ENCODE data around the gene POLE.
A peak's percentile ranks its signal among the peaks of the same experiment; 100 is the strongest.
"Not testable (repeated sequence)": the region's sequence is repeated elsewhere in the genome, so short reads cannot be mapped to it uniquely, and the experiment has no call there.

The POLE gene

DNA sequence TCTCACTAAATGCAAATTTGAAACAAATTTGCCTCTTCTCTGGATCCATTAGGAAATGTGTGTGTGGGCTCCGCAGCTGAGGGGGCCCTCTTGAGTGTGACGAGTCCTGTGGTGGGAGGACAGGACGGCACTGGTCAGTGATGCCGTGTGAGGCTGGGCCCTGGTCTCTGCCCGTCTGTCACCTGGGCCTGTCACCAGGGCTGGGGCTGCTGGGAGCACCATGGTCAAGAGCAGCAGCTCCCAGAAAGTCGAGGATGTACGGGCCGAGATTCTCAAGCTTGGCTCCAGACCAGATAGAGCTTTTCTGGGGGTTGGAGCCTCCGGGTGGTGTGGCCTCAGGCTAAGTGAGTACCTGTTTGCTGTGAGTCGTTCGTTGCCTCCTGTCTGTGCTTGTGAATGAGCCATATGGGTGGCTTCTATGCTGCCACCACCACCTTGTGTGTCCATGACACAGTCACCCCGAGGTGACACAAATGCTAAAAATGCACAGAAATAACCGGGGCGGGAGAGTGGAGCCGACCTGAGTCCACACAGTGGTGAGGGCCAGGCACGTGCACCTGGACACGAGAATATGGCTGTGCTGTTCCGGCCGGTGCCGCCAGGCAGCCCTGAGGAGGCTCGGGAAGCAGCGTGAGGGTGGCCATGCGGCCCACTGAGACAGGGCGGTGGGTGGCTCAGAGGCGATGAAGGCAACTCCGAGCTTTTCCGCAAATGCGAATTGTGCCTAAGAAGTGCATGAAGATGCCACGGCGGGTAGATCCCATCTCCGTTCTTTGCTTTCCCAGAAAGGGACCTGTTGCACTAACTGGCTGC, 32.2 kb upstream of the POLE start:
- no peak for DNase-seq (ENCODE audit: low read depth in 2 of 2)

DNA sequence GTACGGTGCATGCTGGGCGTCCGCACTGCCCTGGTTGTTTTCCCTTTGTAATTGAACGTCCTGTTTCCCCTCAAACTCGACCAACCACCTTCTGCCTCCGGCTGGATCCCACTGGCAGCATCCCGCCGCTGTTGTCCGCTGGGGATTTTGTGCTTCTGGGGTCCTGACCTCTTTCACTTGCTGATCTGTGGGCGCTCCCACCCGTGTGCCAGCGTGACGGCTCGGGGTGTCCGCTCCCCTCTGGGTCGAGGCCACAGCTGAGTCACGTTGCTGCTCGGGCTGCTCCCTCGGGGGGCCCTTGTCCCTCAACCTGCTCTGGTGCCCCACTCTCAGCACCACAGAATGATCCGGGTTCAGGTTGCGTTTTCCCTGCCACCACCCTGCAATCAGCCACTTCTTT, 31.5 kb upstream of the POLE start:
- DNase-seq (ENCODE audit: low read depth in 2 of 2) = no peak

DNA sequence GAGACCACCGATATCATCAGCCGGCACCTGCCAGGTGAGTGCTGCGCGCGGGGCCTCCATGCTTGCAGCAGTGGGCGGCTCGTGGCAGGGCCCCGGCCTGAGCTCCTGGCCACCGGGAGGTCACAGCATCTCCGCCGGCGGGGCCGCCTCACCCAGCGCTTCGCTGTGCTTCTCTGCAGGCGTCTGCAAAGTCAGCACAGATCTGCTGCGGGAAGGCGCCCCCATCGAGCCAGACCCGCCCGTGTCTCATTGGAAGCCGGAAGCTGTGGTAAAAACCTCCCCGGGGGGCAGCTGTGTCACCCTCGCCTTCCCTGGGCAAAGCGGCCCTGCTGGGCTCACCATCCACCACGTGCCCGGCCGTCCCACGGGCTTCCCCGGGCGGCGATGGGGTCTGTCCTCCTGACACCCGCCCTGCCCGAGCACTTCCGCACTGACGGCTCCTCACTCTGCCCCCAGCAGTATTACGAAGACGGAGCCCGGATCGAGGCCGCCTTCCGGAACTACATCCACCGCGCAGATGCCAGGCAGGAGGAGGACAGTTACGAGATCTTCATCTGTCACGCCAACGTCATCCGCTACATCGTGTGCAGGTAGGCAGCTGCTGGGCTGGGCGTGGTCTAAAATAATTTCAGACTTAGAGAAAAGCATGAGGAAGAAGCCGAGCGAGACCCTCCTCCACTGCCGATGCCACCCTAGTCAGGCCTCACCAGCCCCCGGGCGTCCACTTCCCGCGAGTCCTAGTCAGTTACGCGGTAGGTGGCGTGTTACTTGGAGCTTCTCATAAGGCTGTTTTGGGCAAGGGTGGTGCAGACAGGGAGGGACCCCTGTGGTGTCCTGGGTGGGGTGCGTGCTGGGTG, 30.6 kb upstream of the POLE start:
- DNase-seq (ENCODE audit: low read depth in 2 of 2) = no peak

DNA sequence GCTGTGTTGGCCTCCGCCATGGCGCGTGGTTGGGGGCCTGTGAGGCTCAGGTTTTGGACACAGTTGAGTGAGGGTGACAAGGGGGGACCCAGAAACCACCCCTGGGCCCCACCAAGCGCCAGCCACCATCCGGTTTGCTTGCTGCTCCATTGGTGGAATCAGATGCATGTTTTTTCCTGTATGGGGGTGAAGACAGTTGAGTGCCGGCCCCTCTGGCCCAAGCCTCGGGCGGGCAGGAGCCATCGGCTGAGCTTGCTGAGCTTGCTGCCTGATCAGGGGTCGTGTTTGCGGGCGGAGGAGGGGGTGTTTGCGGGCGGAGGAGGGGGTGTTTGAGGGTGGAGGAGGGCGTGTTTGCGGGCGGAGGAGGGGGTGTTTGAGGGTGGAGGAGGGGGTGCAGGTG, 29.9 kb upstream of the POLE start:
- DNase-seq (ENCODE audit: low read depth in 2 of 2) = no peak

DNA sequence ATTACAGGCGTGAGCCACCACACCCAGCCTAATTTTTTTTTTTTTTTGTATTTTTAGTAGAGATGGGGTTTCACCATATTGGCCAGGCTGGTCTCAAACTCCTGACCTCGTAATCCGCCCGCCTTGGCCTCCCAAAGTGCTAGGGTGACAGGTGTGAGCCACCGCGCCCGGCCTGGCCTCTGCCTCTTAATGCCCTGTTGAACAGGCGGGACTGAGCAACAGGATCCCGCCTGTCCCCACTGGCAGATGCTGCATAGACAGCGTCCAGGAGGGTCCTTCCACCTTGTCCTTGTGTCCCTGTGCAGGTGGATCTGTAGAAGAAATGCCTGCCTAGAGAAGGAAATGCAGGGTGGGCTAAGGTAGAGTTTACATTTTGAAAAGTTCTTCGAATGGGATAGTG, 29.2 kb upstream of the POLE start:
- DNase-seq (ENCODE audit: low read depth in 2 of 2) = no peak

DNA sequence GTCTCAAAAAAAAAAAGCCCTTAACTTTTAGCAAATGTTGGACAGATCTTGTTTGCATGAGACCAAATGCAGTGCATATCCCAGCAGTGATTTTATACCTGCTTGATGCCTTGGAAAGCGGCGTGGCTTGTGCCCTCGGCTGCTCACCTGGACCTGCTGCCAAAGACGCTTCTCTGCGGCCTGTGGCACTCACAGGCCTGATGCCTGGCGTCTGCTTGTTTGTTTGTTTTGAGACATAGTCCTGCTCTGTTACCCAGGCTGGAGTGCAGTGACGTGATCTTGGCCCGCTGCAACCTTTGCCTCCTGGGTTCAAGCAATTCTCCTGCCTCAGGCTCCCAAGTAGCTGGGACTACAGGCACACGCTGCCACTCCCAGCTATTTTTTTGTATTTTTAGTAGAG, 28.7 kb upstream of the POLE start:
- DNase-seq (ENCODE audit: low read depth in 2 of 2) = no peak

DNA sequence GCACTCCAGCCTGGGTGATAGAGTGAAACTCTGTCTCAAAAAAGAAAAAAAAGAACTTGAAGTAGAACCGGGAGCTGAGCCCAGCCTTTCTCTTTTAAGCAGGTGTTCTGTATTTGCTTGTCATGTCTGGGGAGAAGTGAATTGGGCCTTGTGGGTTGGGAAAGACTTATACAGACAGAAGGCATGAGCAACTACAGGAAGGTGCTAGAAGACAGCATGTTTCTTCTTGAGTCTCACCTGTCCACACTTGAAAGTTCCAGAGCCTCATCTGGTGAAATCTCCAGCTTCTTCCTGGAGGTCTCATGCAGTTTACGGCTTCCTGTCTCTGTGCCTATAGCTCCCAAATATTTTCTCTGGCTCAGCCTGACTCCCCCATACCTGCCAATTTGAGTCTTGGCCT, 26.0 kb upstream of the POLE start:
- no peak for DNase-seq (ENCODE audit: low read depth in 2 of 2)

DNA sequence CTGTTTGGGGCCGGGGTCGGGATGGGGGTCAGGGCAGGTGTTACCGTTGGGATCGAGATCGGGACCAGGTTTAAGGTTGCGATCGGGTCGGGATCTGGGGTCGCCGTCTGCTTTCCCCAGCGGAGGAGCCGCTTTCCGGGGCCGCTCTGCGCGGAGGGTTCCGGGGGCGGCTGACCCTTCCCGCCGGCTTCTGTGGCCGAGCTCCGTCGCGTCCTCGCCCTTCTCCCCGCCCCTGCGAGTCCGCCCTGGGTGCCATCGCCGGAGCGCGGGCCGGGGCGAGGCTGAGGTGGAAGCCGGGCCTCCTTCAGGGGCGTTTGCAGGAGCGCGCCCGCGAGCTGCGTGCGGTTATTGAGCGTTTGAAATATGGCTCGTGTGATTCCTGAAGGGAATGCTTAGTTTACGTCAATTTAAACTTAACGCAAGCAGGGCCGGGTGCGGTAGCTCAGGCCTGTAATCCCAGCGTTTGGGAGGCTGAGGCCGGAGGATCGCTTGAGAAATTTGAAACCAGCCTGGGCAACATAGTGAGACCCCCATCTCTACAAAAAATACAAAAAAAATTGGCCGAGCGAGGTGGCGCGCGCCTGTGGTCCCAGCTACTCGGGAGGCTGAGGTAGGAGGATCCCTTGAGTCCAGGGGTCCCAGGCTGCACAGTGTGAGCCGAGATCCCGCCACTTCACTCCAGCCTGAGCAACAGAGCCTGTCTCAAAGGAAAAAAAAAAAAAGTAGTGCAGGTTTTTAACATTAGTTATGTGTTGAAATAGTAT, 24.1 kb upstream of the POLE start:
- no peak for DNase-seq (ENCODE audit: low read depth in 2 of 2)

DNA sequence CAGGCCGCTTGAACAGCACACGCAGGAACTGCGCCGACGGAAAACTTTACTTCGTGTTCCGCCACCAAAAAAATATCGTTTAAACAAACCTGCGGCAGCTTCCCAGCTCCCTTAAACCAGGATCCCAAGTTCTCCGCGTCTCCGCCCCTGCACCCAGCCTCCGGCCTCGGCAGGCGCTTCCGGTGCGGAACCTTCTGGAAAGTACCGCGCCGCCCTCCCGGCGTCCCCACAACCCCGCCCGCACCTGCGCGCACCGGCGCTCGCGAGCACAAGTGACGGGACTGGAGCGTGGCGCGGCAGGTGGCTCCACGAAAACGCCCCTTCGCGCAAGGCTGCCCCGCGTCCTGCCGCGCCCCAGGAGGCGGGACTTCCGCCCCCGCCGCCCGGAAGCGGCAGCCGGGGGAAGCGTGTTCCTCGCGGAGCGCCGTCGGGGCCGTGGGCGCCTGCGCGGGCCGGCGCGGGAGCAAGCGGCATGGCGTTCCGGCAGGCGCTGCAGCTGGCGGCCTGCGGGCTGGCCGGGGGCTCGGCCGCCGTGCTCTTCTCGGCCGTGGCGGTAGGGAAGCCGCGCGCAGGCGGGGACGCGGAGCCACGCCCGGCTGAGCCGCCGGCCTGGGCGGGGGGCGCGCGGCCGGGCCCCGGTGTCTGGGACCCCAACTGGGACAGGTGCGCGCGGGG, 23.4 kb upstream of the POLE start, which contains the start of gene PGAM5:
Gene PGAM5 (plus strand): TSS at position 438 of the 675 bp plus-strand sequence. CDS start 35 bp downstream, at position 473.
- peak; percentile 77 to 80 for DNase-seq (ENCODE audit: low read depth in 2 of 2)

DNA sequence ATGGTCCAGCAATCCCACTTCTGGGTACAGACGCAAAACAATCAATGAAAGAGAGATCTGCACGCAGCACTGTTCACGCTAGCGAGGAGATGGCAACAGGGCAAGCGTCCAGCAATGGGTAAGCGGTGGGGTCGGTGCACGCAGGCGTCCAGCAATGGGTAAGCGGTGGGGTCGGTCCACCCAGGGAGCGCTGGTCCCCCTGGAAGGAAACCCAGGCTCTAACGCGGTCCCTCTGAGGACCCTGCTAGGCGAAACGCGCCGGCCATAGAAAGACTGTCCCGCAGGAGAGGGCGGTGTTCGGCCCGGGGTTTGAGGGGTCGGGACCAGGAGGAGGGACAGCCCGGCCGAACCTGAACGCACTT, 22.9 kb upstream of the POLE start:
- DNase-seq (ENCODE audit: low read depth in 2 of 2) = no peak

DNA sequence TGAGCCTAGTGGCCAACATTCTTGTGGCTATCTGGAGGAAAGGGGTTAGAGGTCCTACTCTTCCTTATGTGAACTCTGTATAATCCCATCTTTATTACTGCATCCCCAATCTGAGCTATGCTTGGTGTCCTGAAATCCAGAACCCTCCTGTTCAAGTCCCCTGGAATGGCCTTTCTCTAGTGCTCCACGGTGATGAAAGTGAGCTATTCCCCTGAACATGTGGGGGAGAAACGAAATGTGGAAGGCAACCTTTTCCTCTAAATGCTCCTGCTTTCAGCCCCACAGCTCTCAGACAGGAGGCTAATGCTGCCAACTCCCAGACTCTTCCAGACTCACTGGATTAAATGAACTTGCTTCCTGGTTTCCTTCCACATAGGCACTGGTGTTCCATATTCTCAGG, 21.0 kb upstream of the POLE start:
- no peak for DNase-seq (ENCODE audit: low read depth in 2 of 2)

DNA sequence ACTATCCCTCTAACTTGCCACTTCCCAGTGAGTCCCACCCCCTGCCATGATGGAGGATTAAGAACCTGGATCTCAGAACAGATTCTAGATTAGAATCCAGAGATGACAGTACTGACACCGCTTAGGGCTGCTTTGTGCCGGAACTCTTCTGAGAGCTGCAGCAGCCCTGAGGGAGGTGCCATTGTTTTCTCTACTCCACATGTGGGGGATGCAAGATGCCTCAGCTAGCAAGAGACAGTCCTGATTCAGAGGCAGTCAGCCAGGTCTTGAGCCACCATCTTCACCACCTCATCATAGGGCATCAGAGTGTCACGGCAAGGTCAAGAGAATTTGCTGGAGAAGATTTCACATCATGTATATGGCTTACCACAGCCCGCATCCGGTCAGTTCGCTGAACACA, 20.1 kb upstream of the POLE start:
- DNase-seq (ENCODE audit: low read depth in 2 of 2) = no peak

DNA sequence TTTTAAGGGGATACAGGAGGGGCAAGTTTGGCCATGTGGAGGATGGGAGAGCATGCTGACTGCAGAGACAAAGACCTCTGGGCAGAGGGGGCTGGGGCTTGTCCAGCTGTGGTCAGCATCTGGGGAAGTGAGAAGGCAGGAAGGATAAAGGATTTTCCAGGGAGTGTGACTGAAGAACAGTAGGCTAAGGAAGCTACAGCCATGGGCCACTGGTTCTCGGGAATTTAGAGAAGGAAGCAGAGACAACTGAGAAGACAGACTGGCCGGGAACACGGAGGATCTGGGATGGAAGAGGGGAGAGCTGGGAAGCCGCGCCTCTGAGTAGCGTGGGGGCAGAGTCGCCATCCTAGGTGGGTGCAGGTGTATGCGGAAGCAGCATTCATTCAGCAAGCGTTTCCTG, 16.5 kb upstream of the POLE start:
- DNase-seq (ENCODE audit: low read depth in 2 of 2) = no peak

DNA sequence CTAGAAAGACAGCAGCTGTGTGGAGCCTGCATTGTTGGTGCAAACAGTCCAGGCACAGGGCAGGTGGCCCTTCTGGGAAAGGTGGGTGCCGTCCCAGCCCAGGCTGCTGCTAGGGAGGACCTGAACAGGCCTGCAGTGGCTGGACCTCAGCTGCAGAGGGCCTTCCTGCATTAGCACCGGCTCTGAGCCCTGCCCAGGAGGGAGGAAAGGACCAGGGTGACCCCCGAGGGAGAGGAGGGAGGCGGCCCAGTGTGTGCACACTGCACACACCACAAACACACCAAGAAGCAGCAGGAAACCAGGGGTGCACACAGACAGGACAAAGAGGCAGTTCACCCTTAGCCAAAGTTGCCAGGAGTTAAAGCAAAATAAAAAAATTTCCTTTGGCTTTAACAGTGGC, 15.5 kb upstream of the POLE start:
- no peak for DNase-seq (ENCODE audit: low read depth in 2 of 2)

DNA sequence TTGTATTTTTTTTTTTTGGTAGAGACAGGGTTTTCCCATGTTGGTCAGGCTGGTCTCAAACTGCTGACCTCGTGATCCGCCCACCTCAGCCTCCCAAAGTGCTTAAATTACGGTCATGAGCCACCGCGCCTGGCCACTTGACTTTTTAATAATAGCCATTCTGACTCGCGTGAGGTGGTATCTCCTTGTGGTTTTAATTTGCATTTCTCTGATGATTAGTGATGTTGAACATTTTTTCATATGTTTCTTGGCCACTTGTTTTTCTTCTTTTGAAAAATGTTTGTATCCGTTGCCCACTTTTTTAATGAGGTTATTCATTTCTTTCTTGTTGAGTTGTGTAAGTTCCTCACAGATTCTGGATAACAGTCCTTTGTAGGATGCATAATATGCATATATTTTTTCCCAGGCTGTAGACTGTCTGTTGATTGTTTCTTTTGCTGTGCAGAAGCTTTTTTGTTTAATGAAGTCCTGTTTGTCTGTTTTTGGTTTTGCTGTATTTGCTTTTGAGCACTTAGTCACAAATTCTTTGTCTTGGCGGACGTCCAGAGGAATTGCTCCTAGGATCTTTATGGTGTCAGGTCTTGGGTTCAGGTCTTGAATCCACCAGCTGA, 13.2 kb upstream of the POLE start:
- DNase-seq (ENCODE audit: low read depth in 2 of 2) = no peak

DNA sequence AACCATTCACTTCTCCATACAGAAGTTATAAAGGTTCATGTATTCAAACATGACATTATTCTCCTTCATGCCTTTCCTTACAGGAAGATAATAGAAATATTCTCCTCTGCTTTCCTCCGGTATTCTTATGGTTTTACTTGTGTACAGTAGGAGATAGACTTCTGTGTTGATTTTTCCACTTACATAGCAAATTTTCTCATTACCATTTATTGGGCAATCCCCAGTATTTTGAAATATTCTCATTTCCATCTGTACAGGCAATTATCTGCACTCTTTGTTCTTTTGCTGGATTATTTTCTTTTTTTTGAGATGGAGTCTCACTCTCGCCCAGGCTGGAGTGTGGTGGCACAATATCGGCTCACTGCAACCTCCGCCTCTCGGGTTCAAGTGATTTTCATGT, 11.2 kb upstream of the POLE start:
- DNase-seq (ENCODE audit: low read depth in 2 of 2) = no peak

DNA sequence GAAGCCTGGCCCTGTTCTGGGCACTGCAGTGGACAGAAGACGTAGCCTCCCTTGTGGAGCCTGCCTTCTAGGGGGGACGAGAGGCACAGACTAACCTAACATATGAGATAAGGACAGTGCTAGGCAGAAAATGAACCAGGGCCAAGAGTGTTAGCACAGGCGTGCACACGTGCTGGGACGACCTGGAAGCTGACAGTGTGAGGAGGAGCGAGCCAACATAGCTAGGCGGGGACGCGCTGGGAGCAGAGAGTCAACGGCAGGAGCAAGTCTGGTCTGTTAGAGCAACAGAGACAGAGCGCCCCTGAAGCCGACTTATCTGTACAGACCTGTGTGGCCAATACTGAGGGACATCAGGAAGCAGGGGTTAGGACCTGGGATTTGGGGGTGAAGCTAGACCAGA, 8.3 kb upstream of the POLE start:
- DNase-seq (ENCODE audit: low read depth in 2 of 2) = no peak

DNA sequence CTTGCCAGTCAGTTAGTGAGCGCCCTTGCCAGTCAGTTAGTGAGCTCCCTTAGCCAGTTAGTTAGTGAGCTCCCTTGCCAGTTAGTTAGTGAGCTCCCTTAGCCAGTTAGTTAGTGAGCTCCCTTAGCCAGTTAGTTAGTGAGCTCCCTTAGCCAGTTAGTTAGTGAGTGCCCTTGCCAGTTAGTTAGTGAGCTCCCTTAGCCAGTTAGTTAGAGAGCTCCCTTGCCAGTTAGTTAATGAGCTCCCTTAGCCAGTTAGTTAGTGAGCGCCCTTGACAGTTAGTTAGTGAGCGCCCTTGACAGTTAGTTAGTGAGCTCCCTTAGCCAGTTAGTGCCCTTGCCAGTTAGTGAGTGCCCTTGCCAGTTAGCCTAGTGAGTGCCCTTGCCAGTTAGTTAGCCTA, 7.7 kb upstream of the POLE start:
- DNase-seq (ENCODE audit: low read depth in 2 of 2) = not testable (repeated sequence)

DNA sequence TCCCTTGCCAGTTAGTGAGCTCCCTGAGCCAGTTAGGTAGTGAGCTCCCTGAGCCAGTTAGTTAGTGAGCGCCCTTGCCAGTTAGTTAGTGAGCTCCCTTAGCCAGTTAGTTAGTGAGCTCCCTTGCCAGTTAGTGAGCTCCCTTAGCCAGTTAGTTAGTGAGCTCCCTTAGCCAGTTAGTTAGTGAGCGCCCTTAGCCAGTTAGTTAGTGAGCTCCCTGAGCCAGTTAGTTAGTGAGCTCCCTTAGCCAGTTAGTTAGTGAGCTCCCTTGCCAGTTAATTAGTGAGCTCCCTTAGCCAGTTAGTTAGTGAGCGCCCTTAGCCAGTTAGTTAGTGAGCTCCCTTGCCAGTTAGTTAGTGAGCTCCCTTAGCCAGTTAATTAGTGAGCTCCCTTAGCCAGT, 4.9 kb upstream of the POLE start:
- DNase-seq (ENCODE audit: low read depth in 2 of 2) = not testable (repeated sequence)

DNA sequence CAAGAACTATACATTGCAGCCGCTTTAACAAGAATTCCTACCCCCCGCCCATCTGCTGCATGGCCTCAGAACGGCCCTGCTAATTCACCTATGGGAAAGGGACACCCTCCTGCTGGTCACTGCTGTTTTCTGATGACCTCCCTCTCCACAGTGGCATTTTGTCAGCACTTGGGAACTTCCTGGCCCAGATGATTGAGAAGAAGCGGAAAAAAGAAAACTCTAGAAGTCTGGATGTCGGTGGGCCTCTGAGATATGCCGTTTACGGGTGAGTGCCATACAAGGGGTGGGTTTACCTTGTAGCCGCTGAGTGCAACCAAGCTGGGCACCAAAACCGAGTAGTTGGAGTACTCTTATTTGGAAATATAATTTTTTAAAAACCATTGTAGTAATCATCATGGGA, 3.0 kb upstream of the POLE start:
- no peak for DNase-seq (ENCODE audit: low read depth in 2 of 2)

DNA sequence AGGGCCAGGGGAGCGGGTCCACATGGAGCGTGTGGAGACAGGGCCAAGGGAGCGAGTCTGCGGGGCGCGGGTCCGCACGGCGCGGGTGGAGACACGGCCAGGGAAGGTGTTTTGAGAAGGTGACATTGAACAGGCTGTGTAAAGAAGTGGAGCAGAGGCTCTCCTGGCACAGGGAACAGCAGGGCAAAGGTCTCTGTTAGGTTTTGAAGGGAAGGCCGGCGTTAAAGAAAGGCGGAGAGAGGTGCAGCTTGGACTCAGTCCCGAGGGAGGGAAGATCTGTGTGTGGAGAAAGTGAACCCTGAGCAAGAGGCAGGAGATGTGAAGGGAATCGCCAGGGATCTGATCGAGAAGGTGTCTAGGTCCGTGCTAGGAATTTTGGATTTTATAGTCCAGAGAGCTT, 2.1 kb upstream of the POLE start:
- no peak for DNase-seq (ENCODE audit: low read depth in 2 of 2)

Data from stimulated activated CD4-positive, alpha-beta T cell treated with anti-CD3 and anti-CD28 coated beads, Interleukin-15, amount 100 ng/mL, for 48 hours (primary cell).